ENCODE data around the gene SRBD1. TPM values are rescaled to one million over a fixed set of nuclear protein-coding genes. Genes with fewer than 3 reads are reported as not detected.

SRBD1 gene
- polyA plus RNA-seq, 3 donors = 5.8 to 9.2 (median 7.0) TPM

DNA sequence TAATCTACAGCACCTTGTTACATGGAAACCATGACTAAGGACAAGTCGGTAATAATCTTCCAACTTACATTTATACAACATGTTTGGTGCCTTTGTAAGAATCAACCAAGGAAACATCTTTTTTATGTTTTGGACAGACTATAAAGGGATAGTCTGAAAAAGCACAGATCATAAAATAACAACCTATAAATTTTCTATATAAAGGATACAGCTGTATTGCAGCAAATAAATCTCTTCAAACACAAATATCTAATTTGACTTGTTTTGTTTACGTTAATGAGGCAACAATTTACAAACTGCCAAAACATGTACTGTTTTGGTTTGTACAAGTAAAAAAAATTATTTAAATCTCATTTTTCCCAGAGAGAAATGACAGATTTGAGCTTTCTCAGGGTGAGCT lies 92.5 kb downstream of the SRBD1 start:
- Histone ChIP-seq H3K36me3 (replicated peaks in 1 of 2; ENCODE audit: control insufficient read depth in 1 of 2, insufficient read depth in 2 of 2, low read length in 2 of 2) (peaks cover 0 to 9% of the 10 kb centered on the region in 2 donors), H3K27me3 (ENCODE audit: control insufficient read depth in 2 of 2, insufficient read depth in 2 of 2, low read length in 2 of 2) (no peaks in the 10 kb centered on the region), H2AFZ (ENCODE audit: insufficient read depth, low read depth, low read length, poor library complexity, severe bottlenecking) (no peak overlapping the region), H3K9me3 (replicated peaks in 1 of 2; ENCODE audit: control insufficient read depth in 1 of 2, insufficient read depth in 1 of 2, low read length in 2 of 2) (no peaks in the 10 kb centered on the region), H3K79me2 (ENCODE audit: insufficient read depth, low read length) (no peaks in the 10 kb centered on the region), H4K20me1 (ENCODE audit: insufficient read depth, low read length) (no peaks in the 10 kb centered on the region), H3K4me1 (ENCODE audit: control insufficient read depth in 1 of 2, insufficient read depth in 2 of 2, low read length in 2 of 2) (no peaks in the 10 kb centered on the region), H3K4me3 (replicated peaks in 1 of 3; ENCODE audit: low read depth in 2 of 3, low read length in 3 of 3) (no peak overlapping the region), H3K9ac (ENCODE audit: insufficient read depth, low read length, poor library complexity, severe bottlenecking) (no peak overlapping the region), H3K27ac (ENCODE audit: low read depth in 1 of 2, low read length in 2 of 2) (no peak overlapping the region), H3K4me2 (replicated peaks; ENCODE audit: extremely low read depth, low read length, poor library complexity, severe bottlenecking) (no peak overlapping the region)
- H3K4me1 Mint-ChIP-seq = peaks cover 4% of the 10 kb centered on the region
- peaks cover 21 to 27% of the 10 kb centered on the region in 2 donors for H3K36me3 Mint-ChIP-seq
- no peaks in the 10 kb centered on the region for H3K27me3 Mint-ChIP-seq (ENCODE audit: low read depth in 3 of 3)
- H3K9me3 Mint-ChIP-seq = no peaks in the 10 kb centered on the region
- no peak for DNase-seq
- no peak for TF ChIP-seq CTCF (IDR thresholded peaks at IDR 0.05)
- H3K4me3 Mint-ChIP-seq = no peak overlapping the region
- no peak overlapping the region for H3K27ac Mint-ChIP-seq
- intact Hi-C loops (cut with micrococcal nuclease) = no loop called here
- WGBS (ENCODE audit: insufficient coverage) = no CpG with 5 or more reads among the region's 2 CpGs

GRCh38 chr2:45510701-45511420 lies 100.2 kb downstream of the SRBD1 start:
- Histone ChIP-seq H3K27ac (ENCODE audit: low read depth in 1 of 2, low read length in 2 of 2) (no peak overlapping the region), H3K4me2 (replicated peaks; ENCODE audit: extremely low read depth, low read length, poor library complexity, severe bottlenecking) (no peak overlapping the region), H3K4me3 (replicated peaks in 1 of 3; ENCODE audit: low read depth in 2 of 3, low read length in 3 of 3) (no peak overlapping the region), H3K36me3 (replicated peaks in 1 of 2; ENCODE audit: control insufficient read depth in 1 of 2, insufficient read depth in 2 of 2, low read length in 2 of 2) (peaks cover 3 to 16% of the 10 kb centered on the region in 2 donors), H3K9ac (ENCODE audit: insufficient read depth, low read length, poor library complexity, severe bottlenecking) (no peak overlapping the region), H2AFZ (ENCODE audit: insufficient read depth, low read depth, low read length, poor library complexity, severe bottlenecking) (no peak overlapping the region), H3K9me3 (replicated peaks in 1 of 2; ENCODE audit: control insufficient read depth in 1 of 2, insufficient read depth in 1 of 2, low read length in 2 of 2) (no peaks in the 10 kb centered on the region), H3K79me2 (ENCODE audit: insufficient read depth, low read length) (no peaks in the 10 kb centered on the region), H3K4me1 (ENCODE audit: control insufficient read depth in 1 of 2, insufficient read depth in 2 of 2, low read length in 2 of 2) (no peaks in the 10 kb centered on the region), H4K20me1 (ENCODE audit: insufficient read depth, low read length) (no peaks in the 10 kb centered on the region), H3K27me3 (ENCODE audit: control insufficient read depth in 2 of 2, insufficient read depth in 2 of 2, low read length in 2 of 2) (no peaks in the 10 kb centered on the region)
- no peaks in the 10 kb centered on the region for H3K27me3 Mint-ChIP-seq (ENCODE audit: low read depth in 3 of 3)
- peaks cover 0 to 3% (median 0%) of the 10 kb centered on the region in 7 donors for H3K9me3 Mint-ChIP-seq
- 92% methylated on average over 5 of the region's 9 CpGs for WGBS (ENCODE audit: insufficient coverage)
- no peak for DNase-seq
- no peaks in the 10 kb centered on the region for H3K4me1 Mint-ChIP-seq
- H3K4me3 Mint-ChIP-seq = no peak overlapping the region
- TF ChIP-seq CTCF (IDR thresholded peaks at IDR 0.05) = no peak
- H3K36me3 Mint-ChIP-seq = peaks cover 20 to 29% of the 10 kb centered on the region in 2 donors
- intact Hi-C loops (cut with micrococcal nuclease) = no loop called here
- no peak overlapping the region for H3K27ac Mint-ChIP-seq
